Neural crest cell (in vitro differentiated cells): ENCODE measurements around the gene DYNLRB1. TPM values are rescaled to one million over a fixed set of nuclear protein-coding genes. Genes with fewer than 3 reads are reported as not detected.

Experiments
- DNase-seq: peaks from one replicate; pipeline ENCODE4 v3.0.0; 2021; ENCODE audit warnings: low read depth, mixed read lengths, low spot score
- H3K27ac Mint-ChIP-seq: one replicate; pipeline ENCODE4 v1.8.0; 2021; ENCODE audit warnings: mild to moderate bottlenecking, mixed read lengths; ENCODE audit not compliant: unreplicated experiment
- H3K27me3 Mint-ChIP-seq: 2 replicates; pipeline ENCODE4 v1.8.0; 2021; ENCODE audit warnings: low read depth, mild to moderate bottlenecking, mixed read lengths
- H3K36me3 Mint-ChIP-seq: 2 replicates; pipeline ENCODE4 v1.8.0; 2021; ENCODE audit warnings: low read depth, mild to moderate bottlenecking, mixed read lengths
- H3K4me1 Mint-ChIP-seq: 2 replicates; pipeline ENCODE4 v1.8.0; 2021; ENCODE audit warnings: mixed read lengths
- H3K4me3 Mint-ChIP-seq: one replicate; pipeline ENCODE4 v1.8.0; 2021; ENCODE audit warnings: mild to moderate bottlenecking, mixed read lengths
- H3K9me3 Mint-ChIP-seq: 2 replicates; pipeline ENCODE4 v1.8.0; 2021; ENCODE audit warnings: mixed read lengths
- total RNA-seq: library from RNA; stranded (reverse); gene quantifications from 2 replicates; pipeline ENCODE4 v1.2.1, GENCODE V29; 2021
- TF ChIP-seq, protein P1 (sequence below): fragments of 200-600 bp; sonication (generic); conservative IDR thresholded peaks from 2 replicates; pipeline ENCODE4 v1.5.0; 2021; ENCODE audit warnings: antibody characterized with exemption, mild to moderate bottlenecking

The DYNLRB1 gene
- total RNA-seq, 1 donor from 2014 or later, result 151 TPM

- Mint-ChIP-seq H3K36me3 (peaks cover 8% of the 10 kb centered on the region), H3K4me1 (peaks cover 10% of the 10 kb centered on the region), H3K27ac (peak overlapping the region; percentile 27), H3K4me3 (peak overlapping the region; percentile 84), H3K9me3 (no peaks in the 10 kb centered on the region), H3K27me3 (no peaks in the 10 kb centered on the region)
- DNase-seq, result no peak
- TF ChIP-seq, protein P1, sequence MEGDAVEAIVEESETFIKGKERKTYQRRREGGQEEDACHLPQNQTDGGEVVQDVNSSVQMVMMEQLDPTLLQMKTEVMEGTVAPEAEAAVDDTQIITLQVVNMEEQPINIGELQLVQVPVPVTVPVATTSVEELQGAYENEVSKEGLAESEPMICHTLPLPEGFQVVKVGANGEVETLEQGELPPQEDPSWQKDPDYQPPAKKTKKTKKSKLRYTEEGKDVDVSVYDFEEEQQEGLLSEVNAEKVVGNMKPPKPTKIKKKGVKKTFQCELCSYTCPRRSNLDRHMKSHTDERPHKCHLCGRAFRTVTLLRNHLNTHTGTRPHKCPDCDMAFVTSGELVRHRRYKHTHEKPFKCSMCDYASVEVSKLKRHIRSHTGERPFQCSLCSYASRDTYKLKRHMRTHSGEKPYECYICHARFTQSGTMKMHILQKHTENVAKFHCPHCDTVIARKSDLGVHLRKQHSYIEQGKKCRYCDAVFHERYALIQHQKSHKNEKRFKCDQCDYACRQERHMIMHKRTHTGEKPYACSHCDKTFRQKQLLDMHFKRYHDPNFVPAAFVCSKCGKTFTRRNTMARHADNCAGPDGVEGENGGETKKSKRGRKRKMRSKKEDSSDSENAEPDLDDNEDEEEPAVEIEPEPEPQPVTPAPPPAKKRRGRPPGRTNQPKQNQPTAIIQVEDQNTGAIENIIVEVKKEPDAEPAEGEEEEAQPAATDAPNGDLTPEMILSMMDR, result no peak
These were observed 41.7 kb downstream of the DYNLRB1 start for GRCh38 chr20:34557936-34558319.

DNA sequence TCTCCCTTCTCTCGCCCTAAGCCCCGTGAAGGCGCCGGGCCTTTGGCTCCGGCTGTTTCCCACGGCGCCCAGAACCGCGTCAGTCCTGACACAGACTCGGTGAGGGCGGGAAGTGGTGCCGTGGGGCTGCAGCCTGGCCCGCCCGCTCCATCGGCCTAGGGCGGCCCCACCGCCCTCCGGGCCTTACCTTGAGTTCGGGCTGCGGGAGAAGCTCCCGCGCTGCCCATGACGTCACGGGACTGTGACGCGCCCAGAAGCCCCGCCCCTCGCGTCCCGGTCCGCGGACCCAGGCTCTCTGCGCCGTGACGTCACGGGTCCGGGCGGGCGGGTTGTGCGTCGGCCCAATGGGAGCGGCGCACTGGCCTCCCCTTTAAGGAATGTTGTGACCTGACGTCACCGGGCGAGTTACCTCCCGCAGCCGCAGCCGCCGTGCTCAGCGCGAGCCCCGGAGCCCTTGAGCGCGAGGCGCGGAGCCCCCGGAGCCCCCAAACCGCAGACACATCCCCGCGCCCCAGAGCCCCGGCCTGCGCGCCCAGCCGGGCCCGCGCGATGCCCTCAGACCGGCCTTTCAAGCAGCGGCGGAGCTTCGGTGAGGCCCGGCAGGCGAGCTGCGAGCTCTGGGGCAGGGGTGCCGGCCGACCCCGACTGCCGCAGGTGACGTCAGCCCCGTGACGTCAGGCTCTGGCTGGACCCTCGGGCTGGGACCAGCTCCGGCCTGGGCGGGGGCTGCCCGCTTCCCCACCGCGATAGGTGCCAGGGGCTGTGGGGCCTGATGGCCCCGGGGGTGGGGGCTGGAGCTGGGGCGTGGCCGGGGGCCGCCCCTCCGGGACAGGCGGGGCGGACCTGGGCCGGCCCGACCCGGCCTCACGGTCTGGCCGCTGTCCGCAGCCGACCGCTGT is 42.3 kb downstream of the DYNLRB1 start, which contains the start of gene MAP1LC3A:
Gene MAP1LC3A (plus strand): TSS at position 399 of the 899 bp plus-strand sequence. CDS start 151 bp downstream, at position 550.
- peaks cover 10% of the 10 kb centered on the region for H3K4me1 Mint-ChIP-seq
- peak within 1 kb of the TSS; percentile 88 for H3K4me3 Mint-ChIP-seq
- TF ChIP-seq, protein P1, result no peak

GRCh38 chr20:34559311-34560140 is 43.3 kb downstream of the DYNLRB1 start:
- TF ChIP-seq, protein P1, result no peak
- Mint-ChIP-seq H3K4me1 (peaks cover 12% of the 10 kb centered on the region), H3K36me3 (peaks cover 8% of the 10 kb centered on the region), H3K27me3 (no peaks in the 10 kb centered on the region), H3K4me3 (peak overlapping the region; percentile 88), H3K27ac (peak overlapping the region; percentile 48), H3K9me3 (no peaks in the 10 kb centered on the region)
- peak; percentile 35 for DNase-seq

More for the DNA sequence above, 42.3 kb downstream of the DYNLRB1 start, which contains the start of gene MAP1LC3A:
- Mint-ChIP-seq H3K27me3 (no peaks in the 10 kb centered on the region), H3K9me3 (no peaks in the 10 kb centered on the region), H3K36me3 (peaks cover 8% of the 10 kb centered on the region), H3K27ac (peak within 1 kb of the TSS; percentile 48)
- peak; percentile 93 for DNase-seq

- Mint-ChIP-seq H3K27ac (no peak overlapping the region), H3K36me3 (peaks cover 8% of the 10 kb centered on the region), H3K4me3 (peak overlapping the region; percentile 87), H3K27me3 (no peaks in the 10 kb centered on the region), H3K9me3 (no peaks in the 10 kb centered on the region), H3K4me1 (peaks cover 14% of the 10 kb centered on the region)
- DNase-seq, result no peak
- TF ChIP-seq, protein P1, result no peak
These were observed 43.9 kb downstream of the DYNLRB1 start for GRCh38 chr20:34560141-34560523.

DNA sequence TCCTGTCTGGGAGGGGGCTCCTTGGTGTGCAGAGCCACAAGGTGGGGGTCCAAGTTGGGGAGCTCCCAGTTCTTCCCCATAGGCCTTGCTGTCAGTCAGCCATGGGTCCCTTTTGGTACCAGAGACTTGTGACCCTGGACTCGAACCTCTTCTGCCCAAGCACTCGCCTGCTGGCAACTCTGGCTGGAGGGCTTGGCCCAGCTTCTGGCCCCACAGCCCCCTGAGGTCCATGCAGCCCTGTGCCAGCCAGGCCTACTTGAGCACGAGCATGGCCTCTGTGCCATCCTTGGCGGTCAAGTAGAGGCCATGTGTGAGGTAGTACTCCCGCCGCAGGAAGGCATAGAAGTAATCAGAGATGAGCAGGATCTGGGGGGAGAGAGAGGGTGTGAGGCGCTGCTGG is 44.4 kb downstream of the DYNLRB1 start:
- peak overlapping the region; percentile 87 for H3K4me3 Mint-ChIP-seq
- no peaks in the 10 kb centered on the region for H3K9me3 Mint-ChIP-seq

More for the DNA sequence above, 44.4 kb downstream of the DYNLRB1 start:
- Mint-ChIP-seq H3K27ac (no peak overlapping the region), H3K4me1 (peaks cover 16% of the 10 kb centered on the region), H3K27me3 (no peaks in the 10 kb centered on the region), H3K36me3 (peaks cover 9% of the 10 kb centered on the region)
- no peak for DNase-seq
- TF ChIP-seq, protein P1, result no peak
